ENCODE data around the gene MAP3K14.
"Not testable (repeated sequence)": the region's sequence is repeated elsewhere in the genome, so short reads cannot be mapped to it uniquely, and the experiment has no call there.

The MAP3K14 gene

GRCh38 chr17:45316434-45317110 is at the start of gene MAP3K14:
MAP3K14 (minus strand) TSS chr17:45317020; CDS start chr17:45290745, 26,275 bp downstream.
- FAIRE-seq, result no peak

- no peak for FAIRE-seq
Observed at GRCh38 chr17:45366049-45366448, 49.2 kb upstream of the MAP3K14 start.

- FAIRE-seq, result no peak
Observed at GRCh38 chr17:45364531-45365390, 47.9 kb upstream of the MAP3K14 start.

- FAIRE-seq, result no peak
Observed at GRCh38 chr17:45363498-45363897, 46.7 kb upstream of the MAP3K14 start.

- no peak for FAIRE-seq
Observed at GRCh38 chr17:45361976-45362375, 45.2 kb upstream of the MAP3K14 start.

- no peak for FAIRE-seq
Observed at GRCh38 chr17:45361451-45361850, 44.6 kb upstream of the MAP3K14 start.

GRCh38 chr17:45357364-45357997 is 40.7 kb upstream of the MAP3K14 start:
- FAIRE-seq, result no peak

GRCh38 chr17:45355087-45355486 is 38.3 kb upstream of the MAP3K14 start:
- FAIRE-seq, result no peak

GRCh38 chr17:45353043-45353442 is 36.2 kb upstream of the MAP3K14 start:
- no peak for FAIRE-seq

GRCh38 chr17:45351831-45352230 is 35.0 kb upstream of the MAP3K14 start:
- FAIRE-seq, result no peak

GRCh38 chr17:45347444-45347843 is 30.6 kb upstream of the MAP3K14 start:
- no peak for FAIRE-seq

- FAIRE-seq, result no peak
Observed at GRCh38 chr17:45346216-45347015, 29.6 kb upstream of the MAP3K14 start.

- FAIRE-seq, result no peak
Observed at GRCh38 chr17:45345554-45346215, 28.9 kb upstream of the MAP3K14 start.

GRCh38 chr17:45345246-45345553 is 28.4 kb upstream of the MAP3K14 start:
- FAIRE-seq, result no peak

- not testable (repeated sequence) for FAIRE-seq
Observed at GRCh38 chr17:45343967-45344664, 27.3 kb upstream of the MAP3K14 start.

- FAIRE-seq, result no peak
Observed at GRCh38 chr17:45342871-45343526, 26.2 kb upstream of the MAP3K14 start.

- FAIRE-seq, result no peak
Observed at GRCh38 chr17:45342306-45342705, 25.5 kb upstream of the MAP3K14 start.

- no peak for FAIRE-seq
Observed at GRCh38 chr17:45341533-45342158, 24.8 kb upstream of the MAP3K14 start.

- FAIRE-seq, result no peak
Observed at GRCh38 chr17:45339646-45340605, 23.1 kb upstream of the MAP3K14 start.
